SK-N-SH treated with all-trans-retinoic acid at 6 μM for 48 hours (cell line): Measurements from ENCODE around the gene GRIP1.
A peak's percentile ranks its signal among the peaks of the same experiment; 100 is the strongest.

Source experiments
- ATAC-seq: fragments of 200-7000 bp; cut with Tn5 transposase; 3 replicates; pipeline ENCODE4 v1.9.1; 2020; ENCODE audit warnings: mild to moderate bottlenecking, moderate library complexity
- ARNTL ChIP-seq: fragments of 450-650 bp; formaldehyde crosslinking; IDR thresholded peaks from 2 replicates; pipeline ENCODE4 v1.5.0; 2020; ENCODE audit warnings: low read depth, mild to moderate bottlenecking, moderate library complexity, borderline replicate concordance
- BACH2 ChIP-seq: fragments of 250-450 bp; sonication (Bioruptor Pico); IDR thresholded peaks from 2 replicates; pipeline ENCODE4 v1.9.0; 2021; ENCODE audit warnings: mild to moderate bottlenecking, borderline replicate concordance
- CSDC2 ChIP-seq: fragments of 250-450 bp; sonication (Bioruptor Pico); IDR thresholded peaks from 2 replicates; pipeline ENCODE4 v1.5.0; 2020; ENCODE audit warnings: mild to moderate bottlenecking, moderate library complexity
- CSRNP3 ChIP-seq: fragments of 250-450 bp; sonication (Bioruptor Pico); IDR thresholded peaks from 2 replicates; pipeline ENCODE4 v1.5.1; 2021; ENCODE audit warnings: mild to moderate bottlenecking, moderate library complexity
- GLIS3 ChIP-seq: fragments of 250-450 bp; sonication (Bioruptor Pico); IDR thresholded peaks from 2 replicates; pipeline ENCODE4 v1.5.0; 2020; ENCODE audit warnings: mild to moderate bottlenecking, moderate library complexity
- ISL1 ChIP-seq: fragments of 250-450 bp; sonication (Bioruptor Pico); IDR thresholded peaks from 2 replicates; pipeline ENCODE4 v2.1.2; 2022; ENCODE audit warnings: mild to moderate bottlenecking, moderate library complexity
- OSR1 ChIP-seq: fragments of 250-450 bp; sonication (Bioruptor Pico); IDR thresholded peaks from 2 replicates; pipeline ENCODE4 v1.8.0; 2022; ENCODE audit warnings: moderate library complexity, mild to moderate bottlenecking, inconsistent platforms
- PPARA ChIP-seq: fragments of 250-450 bp; sonication (Bioruptor Pico); IDR thresholded peaks from 2 replicates; pipeline ENCODE4 v1.5.0; 2020; ENCODE audit warnings: mild to moderate bottlenecking, borderline replicate concordance
- RARB ChIP-seq: fragments of 250-450 bp; sonication (Bioruptor Pico); IDR thresholded peaks from 2 replicates; pipeline ENCODE4 v1.8.0; 2021; ENCODE audit warnings: mild to moderate bottlenecking, moderate library complexity
- SNAI2 ChIP-seq: fragments of 250-450 bp; sonication (Bioruptor Pico); IDR thresholded peaks from 2 replicates; pipeline ENCODE4 v1.5.0; 2020; ENCODE audit warnings: mild to moderate bottlenecking, moderate library complexity
- TCF4 ChIP-seq: fragments of 250-450 bp; sonication (Bioruptor Pico); IDR thresholded peaks from 2 replicates; pipeline ENCODE4 v1.8.0; 2021; ENCODE audit warnings: mild to moderate bottlenecking, moderate library complexity, borderline replicate concordance
- TOX ChIP-seq: fragments of 250-450 bp; sonication (Bioruptor Pico); IDR thresholded peaks from 2 replicates; pipeline ENCODE4 v1.8.0; 2021; ENCODE audit warnings: mild to moderate bottlenecking, moderate library complexity, borderline replicate concordance
- TSHZ2 ChIP-seq: fragments of 250-450 bp; sonication (Bioruptor Pico); IDR thresholded peaks from 2 replicates; pipeline ENCODE4 v1.5.0; 2020; ENCODE audit warnings: mild to moderate bottlenecking, moderate library complexity
- ZC3H10 ChIP-seq: fragments of 250-450 bp; sonication (Bioruptor Pico); IDR thresholded peaks from 2 replicates; pipeline ENCODE4 v1.5.1; 2021; ENCODE audit warnings: mild to moderate bottlenecking, moderate library complexity
- ZFP3 ChIP-seq: fragments of 250-450 bp; sonication (Bioruptor Pico); IDR thresholded peaks from 2 replicates; pipeline ENCODE4 v1.5.0; 2020; ENCODE audit warnings: mild to moderate bottlenecking, moderate library complexity
- ZFP30 ChIP-seq: fragments of 450-650 bp; formaldehyde crosslinking; IDR thresholded peaks from 2 replicates; pipeline ENCODE4 v1.5.0; 2022; ENCODE audit warnings: mild to moderate bottlenecking, moderate library complexity
- ZNF565 ChIP-seq: fragments of 450-650 bp; formaldehyde crosslinking; conservative IDR thresholded peaks from 2 replicates; pipeline ENCODE4 v1.5.0; 2020; ENCODE audit warnings: low read depth, mild to moderate bottlenecking, moderate library complexity
- ZNF70 ChIP-seq: fragments of 450-650 bp; formaldehyde crosslinking; IDR thresholded peaks from 2 replicates; pipeline ENCODE4 v1.5.0; 2020; ENCODE audit warnings: mild to moderate bottlenecking, moderate library complexity
- TF ChIP-seq, protein P1 (sequence below): fragments of 250-450 bp; sonication (Bioruptor Pico); IDR thresholded peaks from 2 replicates; pipeline ENCODE4 v1.8.0; 2021; ENCODE audit warnings: low read depth, mild to moderate bottlenecking, moderate library complexity, borderline replicate concordance
- TF ChIP-seq, protein P2 (sequence below): fragments of 250-450 bp; sonication (Bioruptor Pico); IDR thresholded peaks from 2 replicates; pipeline ENCODE4 v1.8.0; 2020; ENCODE audit warnings: mild to moderate bottlenecking, moderate library complexity, borderline replicate concordance
- TF ChIP-seq, protein P3 (sequence below): fragments of 250-450 bp; sonication (Bioruptor Pico); IDR thresholded peaks from 2 replicates; pipeline ENCODE4 v1.5.1; 2020; ENCODE audit warnings: low read depth, mild to moderate bottlenecking, moderate library complexity

GRIP1 gene

GRCh38 chr12:66467932-66468331 is 210.9 kb downstream of the GRIP1 start:
- ATAC-seq = peak; percentile 85
- no peak for TF ChIP-seq ZFP3 (CRISPR knock-in tag)
- TF ChIP-seq CSDC2 (CRISPR knock-in tag) = no peak
- TF ChIP-seq, protein P1, sequence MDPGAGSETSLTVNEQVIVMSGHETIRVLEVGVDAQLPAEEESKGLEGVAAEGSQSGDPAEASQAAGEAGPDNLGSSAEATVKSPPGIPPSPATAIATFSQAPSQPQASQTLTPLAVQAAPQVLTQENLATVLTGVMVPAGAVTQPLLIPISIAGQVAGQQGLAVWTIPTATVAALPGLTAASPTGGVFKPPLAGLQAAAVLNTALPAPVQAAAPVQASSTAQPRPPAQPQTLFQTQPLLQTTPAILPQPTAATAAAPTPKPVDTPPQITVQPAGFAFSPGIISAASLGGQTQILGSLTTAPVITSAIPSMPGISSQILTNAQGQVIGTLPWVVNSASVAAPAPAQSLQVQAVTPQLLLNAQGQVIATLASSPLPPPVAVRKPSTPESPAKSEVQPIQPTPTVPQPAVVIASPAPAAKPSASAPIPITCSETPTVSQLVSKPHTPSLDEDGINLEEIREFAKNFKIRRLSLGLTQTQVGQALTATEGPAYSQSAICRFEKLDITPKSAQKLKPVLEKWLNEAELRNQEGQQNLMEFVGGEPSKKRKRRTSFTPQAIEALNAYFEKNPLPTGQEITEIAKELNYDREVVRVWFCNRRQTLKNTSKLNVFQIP (CRISPR knock-in tag) = no peak
- no peak for TF ChIP-seq ZNF565 (CRISPR knock-in tag)
- no peak for TF ChIP-seq CSRNP3 (CRISPR knock-in tag)
- TF ChIP-seq TSHZ2 (CRISPR knock-in tag) = no peak
- no peak for TF ChIP-seq ZC3H10 (CRISPR knock-in tag)
- no peak for TF ChIP-seq GLIS3 (CRISPR knock-in tag)
- no peak for TF ChIP-seq TOX
- no peak for TF ChIP-seq TCF4 (CRISPR knock-in tag)
- TF ChIP-seq ZFP30 (CRISPR knock-in tag) = no peak
- TF ChIP-seq SNAI2 = no peak
- TF ChIP-seq ARNTL (CRISPR knock-in tag) = no peak
- TF ChIP-seq PPARA (CRISPR knock-in tag) = no peak

DNA sequence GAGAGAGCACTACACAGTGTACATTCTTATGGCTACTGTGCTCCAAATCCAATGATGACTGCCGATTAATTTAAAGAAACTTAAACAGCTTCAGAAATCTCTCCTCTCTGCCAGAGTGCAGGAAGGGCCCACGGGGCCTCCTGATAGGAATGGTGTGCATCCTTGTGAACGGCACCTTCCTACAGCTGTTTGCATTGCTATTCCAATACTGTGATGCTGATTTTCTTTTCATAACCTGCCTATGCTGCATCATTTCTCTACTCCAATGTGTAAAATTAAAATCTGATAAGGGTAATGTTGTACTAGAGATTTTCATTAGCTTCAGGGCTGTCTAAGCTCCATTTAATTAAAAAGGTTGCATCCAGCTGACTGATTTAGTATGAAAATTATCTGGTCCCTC is 217.5 kb downstream of the GRIP1 start:
- TF ChIP-seq BACH2 = no peak
- TF ChIP-seq TOX = no peak
- no peak for TF ChIP-seq ARNTL (CRISPR knock-in tag)
- no peak for TF ChIP-seq CSDC2 (CRISPR knock-in tag)
- TF ChIP-seq ZNF565 (CRISPR knock-in tag) = no peak
- TF ChIP-seq, protein P2, sequence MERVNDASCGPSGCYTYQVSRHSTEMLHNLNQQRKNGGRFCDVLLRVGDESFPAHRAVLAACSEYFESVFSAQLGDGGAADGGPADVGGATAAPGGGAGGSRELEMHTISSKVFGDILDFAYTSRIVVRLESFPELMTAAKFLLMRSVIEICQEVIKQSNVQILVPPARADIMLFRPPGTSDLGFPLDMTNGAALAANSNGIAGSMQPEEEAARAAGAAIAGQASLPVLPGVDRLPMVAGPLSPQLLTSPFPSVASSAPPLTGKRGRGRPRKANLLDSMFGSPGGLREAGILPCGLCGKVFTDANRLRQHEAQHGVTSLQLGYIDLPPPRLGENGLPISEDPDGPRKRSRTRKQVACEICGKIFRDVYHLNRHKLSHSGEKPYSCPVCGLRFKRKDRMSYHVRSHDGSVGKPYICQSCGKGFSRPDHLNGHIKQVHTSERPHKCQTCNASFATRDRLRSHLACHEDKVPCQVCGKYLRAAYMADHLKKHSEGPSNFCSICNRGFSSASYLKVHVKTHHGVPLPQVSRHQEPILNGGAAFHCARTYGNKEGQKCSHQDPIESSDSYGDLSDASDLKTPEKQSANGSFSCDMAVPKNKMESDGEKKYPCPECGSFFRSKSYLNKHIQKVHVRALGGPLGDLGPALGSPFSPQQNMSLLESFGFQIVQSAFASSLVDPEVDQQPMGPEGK (CRISPR knock-in tag) = no peak
- TF ChIP-seq OSR1 = no peak
- no peak for TF ChIP-seq TSHZ2 (CRISPR knock-in tag)
- no peak for TF ChIP-seq ZC3H10 (CRISPR knock-in tag)
- TF ChIP-seq, protein P3, sequence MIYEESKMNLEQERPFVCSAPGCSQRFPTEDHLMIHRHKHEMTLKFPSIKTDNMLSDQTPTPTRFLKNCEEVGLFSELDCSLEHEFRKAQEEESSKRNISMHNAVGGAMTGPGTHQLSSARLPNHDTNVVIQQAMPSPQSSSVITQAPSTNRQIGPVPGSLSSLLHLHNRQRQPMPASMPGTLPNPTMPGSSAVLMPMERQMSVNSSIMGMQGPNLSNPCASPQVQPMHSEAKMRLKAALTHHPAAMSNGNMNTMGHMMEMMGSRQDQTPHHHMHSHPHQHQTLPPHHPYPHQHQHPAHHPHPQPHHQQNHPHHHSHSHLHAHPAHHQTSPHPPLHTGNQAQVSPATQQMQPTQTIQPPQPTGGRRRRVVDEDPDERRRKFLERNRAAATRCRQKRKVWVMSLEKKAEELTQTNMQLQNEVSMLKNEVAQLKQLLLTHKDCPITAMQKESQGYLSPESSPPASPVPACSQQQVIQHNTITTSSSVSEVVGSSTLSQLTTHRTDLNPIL (CRISPR knock-in tag) = no peak
- TF ChIP-seq GLIS3 (CRISPR knock-in tag) = no peak
- no peak for TF ChIP-seq RARB (CRISPR knock-in tag)
- no peak for TF ChIP-seq ISL1 (CRISPR knock-in tag)
- no peak for TF ChIP-seq ZNF70 (CRISPR knock-in tag)
- TF ChIP-seq SNAI2 = no peak
- TF ChIP-seq CSRNP3 (CRISPR knock-in tag) = no peak
- no peak for TF ChIP-seq ZFP3 (CRISPR knock-in tag)
- no peak for ATAC-seq
